ENCODE results near the gene SHANK2. TPM values are rescaled to one million over a fixed set of nuclear protein-coding genes. Genes with fewer than 3 reads are reported as not detected.

The SHANK2 gene
- polyA plus RNA-seq, 1 donor (not counting 4 experiments of a cell fraction or from before 2014, with no cell fraction given): 0.22 TPM

- H3K4me3 ChIP-seq (ENCODE audit: control insufficient read depth in 2 of 3, extremely low read depth in 1 of 3, insufficient read depth in 2 of 3, low read depth in 1 of 3, low read length in 3 of 3): no peak overlapping the region
- no peak overlapping the region for H3K4me2 ChIP-seq (ENCODE audit: control insufficient read depth, extremely low read depth, insufficient read depth, low read depth, low read length)
- H3K9ac ChIP-seq (ENCODE audit: control insufficient read depth, extremely low read depth, insufficient read depth, low read length): no peak overlapping the region
- dilution Hi-C loops (cut with MboI; ENCODE audit: extremely low pct_ligation_motif_present, low sequenced_read_pairs): no loop called here
- no peaks in the 10 kb centered on the region for H3K9me1 ChIP-seq (ENCODE audit: control insufficient read depth, extremely low read depth, insufficient read depth, low read length)
- H3K27ac ChIP-seq (ENCODE audit: control insufficient read depth, insufficient read depth, low read length): no peak overlapping the region
- no peaks in the 10 kb centered on the region for H3K27me3 ChIP-seq (ENCODE audit: control insufficient read depth, extremely low read depth, insufficient read depth, low read length)
- H4K20me1 ChIP-seq (ENCODE audit: control insufficient read depth, extremely low read depth, insufficient read depth, low read length): no peaks in the 10 kb centered on the region
- no peak for DNase-seq (ENCODE audit: low read depth, low spot score)
- H3K4me1 ChIP-seq (ENCODE audit: control insufficient read depth, extremely low read depth, insufficient read depth, low read length): peaks cover 19% of the 10 kb centered on the region
- no peak overlapping the region for H2AFZ ChIP-seq (ENCODE audit: control insufficient read depth, low read length)
- no peaks in the 10 kb centered on the region for H3K79me2 ChIP-seq (ENCODE audit: control insufficient read depth, insufficient read depth, low read length)
- TF ChIP-seq CTCF (optimal IDR thresholded peaks at IDR 0.05 in 1 of 3, IDR thresholded peaks at IDR 0.05 in 1 of 3, conservative IDR thresholded peaks at IDR 0.05 in 1 of 3; ENCODE audit: extremely low read depth in 1 of 3, insufficient read depth in 2 of 3, low read length in 3 of 3) (no peak), EZH2 (IDR thresholded peaks at IDR 0.05; ENCODE audit: low read length) (no peak)
- no peaks in the 10 kb centered on the region for H3K36me3 ChIP-seq (ENCODE audit: control insufficient read depth in 2 of 2, extremely low read depth in 1 of 2, insufficient read depth in 2 of 2, low read length in 2 of 2)
- no peak for FAIRE-seq
- no peaks in the 10 kb centered on the region for H3K9me3 ChIP-seq (ENCODE audit: control insufficient read depth, low read depth, low read length)
Observed at GRCh38 chr11:71301046-71301857, 48.9 kb upstream of the SHANK2 start.

- H2AFZ ChIP-seq (ENCODE audit: control insufficient read depth, low read length): no peak overlapping the region
- H3K9me3 ChIP-seq (ENCODE audit: control insufficient read depth, low read depth, low read length): no peaks in the 10 kb centered on the region
- H3K36me3 ChIP-seq (ENCODE audit: control insufficient read depth in 2 of 2, extremely low read depth in 1 of 2, insufficient read depth in 2 of 2, low read length in 2 of 2): no peaks in the 10 kb centered on the region
- H3K27ac ChIP-seq (ENCODE audit: control insufficient read depth, insufficient read depth, low read length): no peak overlapping the region
- H3K27me3 ChIP-seq (ENCODE audit: control insufficient read depth, extremely low read depth, insufficient read depth, low read length): no peaks in the 10 kb centered on the region
- no peaks in the 10 kb centered on the region for H4K20me1 ChIP-seq (ENCODE audit: control insufficient read depth, extremely low read depth, insufficient read depth, low read length)
- no peak for TF ChIP-seq EZH2 (IDR thresholded peaks at IDR 0.05; ENCODE audit: low read length)
- H3K4me3 ChIP-seq (ENCODE audit: control insufficient read depth in 2 of 3, extremely low read depth in 1 of 3, insufficient read depth in 2 of 3, low read depth in 1 of 3, low read length in 3 of 3): no peak overlapping the region
- FAIRE-seq: no peak
- H3K9ac ChIP-seq (ENCODE audit: control insufficient read depth, extremely low read depth, insufficient read depth, low read length): no peak overlapping the region
- no peak for DNase-seq (ENCODE audit: low read depth, low spot score)
- H3K79me2 ChIP-seq (ENCODE audit: control insufficient read depth, insufficient read depth, low read length): no peaks in the 10 kb centered on the region
- H3K4me2 ChIP-seq (ENCODE audit: control insufficient read depth, extremely low read depth, insufficient read depth, low read depth, low read length): no peak overlapping the region
- peaks cover 19% of the 10 kb centered on the region for H3K4me1 ChIP-seq (ENCODE audit: control insufficient read depth, extremely low read depth, insufficient read depth, low read length)
- dilution Hi-C loops (cut with MboI; ENCODE audit: extremely low pct_ligation_motif_present, low sequenced_read_pairs): no loop called here
- H3K9me1 ChIP-seq (ENCODE audit: control insufficient read depth, extremely low read depth, insufficient read depth, low read length): no peaks in the 10 kb centered on the region
Observed at GRCh38 chr11:71300187-71300586, 47.8 kb upstream of the SHANK2 start.
